SK-N-SH treated with all-trans-retinoic acid at 6 μM for 48 hours (cell line): ENCODE measurements around the gene TMEM135.

Experiments
- ATAC-seq: fragments of 200-7000 bp; cut with Tn5 transposase; 3 replicates; pipeline ENCODE4 v1.9.1; 2020; ENCODE audit warnings: mild to moderate bottlenecking, moderate library complexity
- ARNTL ChIP-seq: fragments of 450-650 bp; formaldehyde crosslinking; IDR thresholded peaks from 2 replicates; pipeline ENCODE4 v1.5.0; 2020; ENCODE audit warnings: low read depth, mild to moderate bottlenecking, moderate library complexity, borderline replicate concordance
- BACH2 ChIP-seq: fragments of 250-450 bp; sonication (Bioruptor Pico); IDR thresholded peaks from 2 replicates; pipeline ENCODE4 v1.9.0; 2021; ENCODE audit warnings: mild to moderate bottlenecking, borderline replicate concordance
- CREB5 ChIP-seq: fragments of 250-450 bp; sonication (Bioruptor Pico); IDR thresholded peaks from 2 replicates; pipeline ENCODE4 v1.5.1; 2020; ENCODE audit warnings: low read depth, mild to moderate bottlenecking, moderate library complexity
- CSDC2 ChIP-seq: fragments of 250-450 bp; sonication (Bioruptor Pico); IDR thresholded peaks from 2 replicates; pipeline ENCODE4 v1.5.0; 2020; ENCODE audit warnings: mild to moderate bottlenecking, moderate library complexity
- CSRNP3 ChIP-seq: fragments of 250-450 bp; sonication (Bioruptor Pico); IDR thresholded peaks from 2 replicates; pipeline ENCODE4 v1.5.1; 2021; ENCODE audit warnings: mild to moderate bottlenecking, moderate library complexity
- ESRRG ChIP-seq: fragments of 250-450 bp; sonication (Bioruptor Pico); IDR thresholded peaks from 2 replicates; pipeline ENCODE4 v1.6.1; 2021; ENCODE audit warnings: mild to moderate bottlenecking
- GLIS3 ChIP-seq: fragments of 250-450 bp; sonication (Bioruptor Pico); IDR thresholded peaks from 2 replicates; pipeline ENCODE4 v1.5.0; 2020; ENCODE audit warnings: mild to moderate bottlenecking, moderate library complexity
- ISL1 ChIP-seq: fragments of 250-450 bp; sonication (Bioruptor Pico); IDR thresholded peaks from 2 replicates; pipeline ENCODE4 v2.1.2; 2022; ENCODE audit warnings: mild to moderate bottlenecking, moderate library complexity
- OSR1 ChIP-seq: fragments of 250-450 bp; sonication (Bioruptor Pico); IDR thresholded peaks from 2 replicates; pipeline ENCODE4 v1.8.0; 2022; ENCODE audit warnings: moderate library complexity, mild to moderate bottlenecking, inconsistent platforms
- PATZ1 ChIP-seq: fragments of 250-450 bp; sonication (Bioruptor Pico); IDR thresholded peaks from 2 replicates; pipeline ENCODE4 v1.8.0; 2020; ENCODE audit warnings: mild to moderate bottlenecking, moderate library complexity, borderline replicate concordance
- POU6F1 ChIP-seq: fragments of 250-450 bp; sonication (Bioruptor Pico); IDR thresholded peaks from 2 replicates; pipeline ENCODE4 v1.8.0; 2021; ENCODE audit warnings: low read depth, mild to moderate bottlenecking, moderate library complexity, borderline replicate concordance
- PPARA ChIP-seq: fragments of 250-450 bp; sonication (Bioruptor Pico); IDR thresholded peaks from 2 replicates; pipeline ENCODE4 v1.5.0; 2020; ENCODE audit warnings: mild to moderate bottlenecking, borderline replicate concordance
- SNAI2 ChIP-seq: fragments of 250-450 bp; sonication (Bioruptor Pico); IDR thresholded peaks from 2 replicates; pipeline ENCODE4 v1.5.0; 2020; ENCODE audit warnings: mild to moderate bottlenecking, moderate library complexity
- TCF4 ChIP-seq: fragments of 250-450 bp; sonication (Bioruptor Pico); IDR thresholded peaks from 2 replicates; pipeline ENCODE4 v1.8.0; 2021; ENCODE audit warnings: mild to moderate bottlenecking, moderate library complexity, borderline replicate concordance
- TOX ChIP-seq: fragments of 250-450 bp; sonication (Bioruptor Pico); IDR thresholded peaks from 2 replicates; pipeline ENCODE4 v1.8.0; 2021; ENCODE audit warnings: mild to moderate bottlenecking, moderate library complexity, borderline replicate concordance
- TSHZ2 ChIP-seq: fragments of 250-450 bp; sonication (Bioruptor Pico); IDR thresholded peaks from 2 replicates; pipeline ENCODE4 v1.5.0; 2020; ENCODE audit warnings: mild to moderate bottlenecking, moderate library complexity
- ZC3H10 ChIP-seq: fragments of 250-450 bp; sonication (Bioruptor Pico); IDR thresholded peaks from 2 replicates; pipeline ENCODE4 v1.5.1; 2021; ENCODE audit warnings: mild to moderate bottlenecking, moderate library complexity
- ZFP3 ChIP-seq: fragments of 250-450 bp; sonication (Bioruptor Pico); IDR thresholded peaks from 2 replicates; pipeline ENCODE4 v1.5.0; 2020; ENCODE audit warnings: mild to moderate bottlenecking, moderate library complexity
- ZFP30 ChIP-seq: fragments of 450-650 bp; formaldehyde crosslinking; IDR thresholded peaks from 2 replicates; pipeline ENCODE4 v1.5.0; 2022; ENCODE audit warnings: mild to moderate bottlenecking, moderate library complexity
- ZNF70 ChIP-seq: fragments of 450-650 bp; formaldehyde crosslinking; IDR thresholded peaks from 2 replicates; pipeline ENCODE4 v1.5.0; 2020; ENCODE audit warnings: mild to moderate bottlenecking, moderate library complexity

The TMEM135 gene

GRCh38 chr11:87298155-87298554, 260.4 kb downstream of the TMEM135 start:
- TF ChIP-seq POU6F1 (CRISPR knock-in tag) = no peak
- no peak for TF ChIP-seq TOX (CRISPR knock-in tag)
- no peak for TF ChIP-seq ZFP30
- no peak for TF ChIP-seq PATZ1
- TF ChIP-seq CSRNP3 (CRISPR knock-in tag) = no peak
- TF ChIP-seq ZNF70 (CRISPR knock-in tag) = no peak
- TF ChIP-seq ARNTL = no peak
- no peak for TF ChIP-seq ZC3H10 (CRISPR knock-in tag)
- TF ChIP-seq GLIS3 = no peak
- TF ChIP-seq TSHZ2 = no peak
- no peak for TF ChIP-seq PPARA (CRISPR knock-in tag)
- TF ChIP-seq CSDC2 (CRISPR knock-in tag) = no peak
- TF ChIP-seq OSR1 (CRISPR knock-in tag) = no peak
- TF ChIP-seq SNAI2 = no peak
- TF ChIP-seq TCF4 (CRISPR knock-in tag) = no peak
- TF ChIP-seq ZFP3 (CRISPR knock-in tag) = no peak
- no peak for TF ChIP-seq BACH2 (CRISPR knock-in tag)
- no peak for TF ChIP-seq ISL1 (CRISPR knock-in tag)
- ATAC-seq = no peak

GRCh38 chr11:87299041-87299481, 261.3 kb downstream of the TMEM135 start:
- TF ChIP-seq ESRRG (CRISPR knock-in tag) = no peak
- TF ChIP-seq POU6F1 (CRISPR knock-in tag) = no peak
- TF ChIP-seq GLIS3 = no peak
- no peak for TF ChIP-seq ZC3H10 (CRISPR knock-in tag)
- TF ChIP-seq TSHZ2 = no peak
- TF ChIP-seq TOX (CRISPR knock-in tag) = no peak
- no peak for TF ChIP-seq CSDC2 (CRISPR knock-in tag)
- no peak for TF ChIP-seq ZNF70 (CRISPR knock-in tag)
- no peak for TF ChIP-seq CREB5
- no peak for TF ChIP-seq CSRNP3 (CRISPR knock-in tag)
- no peak for TF ChIP-seq ZFP30
- TF ChIP-seq SNAI2 = no peak

More at GRCh38 chr11:87299041-87299481, 261.3 kb downstream of the TMEM135 start:
- no peak for ATAC-seq
